D721Med (cell line): ENCODE data around the gene GRK5.

Source experiments
- DNase-seq: peaks from one replicate; pipeline ENCODE4 v3.0.0; 2011; ENCODE audit warnings: low spot score; ENCODE audit not compliant: insufficient read length
- FAIRE-seq: peaks from 2 replicates; lab custom pipeline; 2011; peaks lifted over from hg19 to GRCh38; lab: Jason Lieb, UNC
- TF ChIP-seq, protein P1 (sequence below): IDR thresholded peaks from 2 replicates; pipeline ENCODE4 v1.5.1; 2012; ENCODE audit warnings: mild to moderate bottlenecking, control low read depth; ENCODE audit not compliant: insufficient read depth; ENCODE audit errors: missing control alignments

GRK5 gene

DNA sequence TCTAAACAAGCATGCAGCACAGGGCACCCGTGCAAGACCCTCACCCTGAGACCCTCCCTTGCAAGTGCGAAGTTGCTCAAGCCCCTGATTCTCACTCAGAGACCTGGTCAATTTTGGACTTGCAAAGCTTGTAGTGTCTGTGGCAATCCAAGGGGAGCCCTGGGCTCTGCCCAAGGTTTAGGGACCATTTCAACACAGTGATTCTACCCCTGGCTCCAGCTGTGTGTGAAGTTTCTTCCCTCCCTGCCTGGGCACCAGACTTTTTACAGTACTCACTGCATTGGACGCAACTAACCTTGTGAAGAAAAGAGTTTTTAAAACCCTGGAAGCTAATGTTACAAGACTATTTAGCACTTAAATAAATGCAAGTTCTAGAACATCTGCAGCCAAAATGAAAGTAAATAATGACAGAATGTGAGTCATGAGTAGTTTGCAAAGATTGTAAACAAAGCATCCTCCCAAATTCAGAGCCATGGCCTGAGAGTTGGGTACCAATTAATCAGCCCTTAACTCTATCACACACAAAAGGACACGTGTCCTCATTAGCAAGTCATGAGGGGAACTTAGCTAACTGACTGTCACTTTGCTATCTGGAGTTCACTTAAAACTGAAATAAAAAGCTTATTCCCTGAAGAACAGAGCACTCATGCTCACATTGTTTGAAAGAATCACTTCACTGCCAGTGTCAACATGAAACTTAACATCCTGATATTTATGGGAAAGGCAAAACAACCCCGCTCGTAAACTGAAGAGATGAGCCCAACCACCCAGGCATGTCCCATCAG is 287.1 kb downstream of the GRK5 start:
- TF ChIP-seq, protein P1, sequence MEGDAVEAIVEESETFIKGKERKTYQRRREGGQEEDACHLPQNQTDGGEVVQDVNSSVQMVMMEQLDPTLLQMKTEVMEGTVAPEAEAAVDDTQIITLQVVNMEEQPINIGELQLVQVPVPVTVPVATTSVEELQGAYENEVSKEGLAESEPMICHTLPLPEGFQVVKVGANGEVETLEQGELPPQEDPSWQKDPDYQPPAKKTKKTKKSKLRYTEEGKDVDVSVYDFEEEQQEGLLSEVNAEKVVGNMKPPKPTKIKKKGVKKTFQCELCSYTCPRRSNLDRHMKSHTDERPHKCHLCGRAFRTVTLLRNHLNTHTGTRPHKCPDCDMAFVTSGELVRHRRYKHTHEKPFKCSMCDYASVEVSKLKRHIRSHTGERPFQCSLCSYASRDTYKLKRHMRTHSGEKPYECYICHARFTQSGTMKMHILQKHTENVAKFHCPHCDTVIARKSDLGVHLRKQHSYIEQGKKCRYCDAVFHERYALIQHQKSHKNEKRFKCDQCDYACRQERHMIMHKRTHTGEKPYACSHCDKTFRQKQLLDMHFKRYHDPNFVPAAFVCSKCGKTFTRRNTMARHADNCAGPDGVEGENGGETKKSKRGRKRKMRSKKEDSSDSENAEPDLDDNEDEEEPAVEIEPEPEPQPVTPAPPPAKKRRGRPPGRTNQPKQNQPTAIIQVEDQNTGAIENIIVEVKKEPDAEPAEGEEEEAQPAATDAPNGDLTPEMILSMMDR = no peak
- FAIRE-seq (no peak), DNase-seq (no peak)

DNA sequence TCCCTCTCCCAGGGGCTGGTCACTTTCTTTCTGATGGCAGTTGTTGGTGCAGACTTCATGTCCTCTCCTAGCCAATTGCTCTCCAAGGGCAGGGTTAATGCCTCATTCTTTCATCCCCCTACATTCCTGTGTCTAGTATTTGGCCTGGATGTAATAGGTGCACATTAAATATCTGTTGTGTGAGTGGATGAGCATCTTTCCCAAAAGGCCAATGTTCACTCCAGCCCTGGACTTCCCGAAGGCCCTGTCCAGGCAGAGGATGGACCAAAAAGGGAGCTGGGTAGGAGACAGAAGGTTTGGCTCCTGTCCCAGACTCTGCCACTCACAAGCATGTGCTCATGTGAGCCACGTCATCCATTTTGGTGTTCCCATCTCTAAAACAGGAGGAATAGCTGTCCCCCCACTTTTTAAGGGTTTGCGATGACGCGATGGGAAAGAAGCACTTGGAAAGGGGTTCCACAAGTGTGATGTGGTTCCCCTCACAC is 287.7 kb downstream of the GRK5 start:
- no peak for DNase-seq
- FAIRE-seq = no peak
- TF ChIP-seq, protein P1 = no peak

DNA sequence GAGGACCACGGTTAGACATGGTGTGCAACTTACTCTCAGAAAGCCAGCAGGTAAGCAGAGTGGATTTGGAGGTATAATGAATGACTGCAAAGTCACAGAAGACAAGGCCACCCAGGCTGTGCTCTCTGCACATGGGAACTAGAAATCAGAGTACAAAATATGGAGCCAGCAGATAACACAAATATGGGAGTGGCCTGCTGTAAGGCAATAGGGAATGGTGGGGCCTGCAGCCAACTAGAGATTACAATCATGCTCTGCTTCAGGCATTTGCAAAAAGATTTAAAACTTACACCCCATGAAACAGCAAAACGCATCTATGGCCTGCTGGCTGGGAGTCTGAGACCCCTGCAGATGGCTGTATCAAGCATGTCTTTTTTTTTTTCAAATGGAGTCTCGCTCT is 288.2 kb downstream of the GRK5 start:
- TF ChIP-seq, protein P1 = no peak
- FAIRE-seq (no peak), DNase-seq (no peak)

DNA sequence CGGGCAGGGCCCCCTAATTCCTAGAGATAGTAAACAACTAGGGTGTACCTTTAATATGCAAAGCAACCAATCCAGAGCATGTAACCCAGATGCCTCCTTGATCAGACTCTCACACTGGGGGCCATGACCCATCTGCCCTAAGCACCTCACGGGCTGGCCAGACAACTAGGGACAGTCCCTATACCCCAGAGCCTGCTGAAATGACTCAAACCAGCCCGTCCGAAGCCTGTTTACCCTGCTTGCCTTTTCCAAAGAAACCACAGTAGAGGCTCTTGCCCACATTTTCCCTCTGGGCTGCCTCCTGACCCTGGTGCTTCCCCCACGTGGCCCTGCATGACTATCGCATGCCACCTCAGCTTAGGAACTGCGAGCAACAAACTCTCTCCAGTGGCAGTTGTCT is 288.9 kb downstream of the GRK5 start:
- TF ChIP-seq, protein P1 = no peak
- no peak for DNase-seq
- no peak for FAIRE-seq

DNA sequence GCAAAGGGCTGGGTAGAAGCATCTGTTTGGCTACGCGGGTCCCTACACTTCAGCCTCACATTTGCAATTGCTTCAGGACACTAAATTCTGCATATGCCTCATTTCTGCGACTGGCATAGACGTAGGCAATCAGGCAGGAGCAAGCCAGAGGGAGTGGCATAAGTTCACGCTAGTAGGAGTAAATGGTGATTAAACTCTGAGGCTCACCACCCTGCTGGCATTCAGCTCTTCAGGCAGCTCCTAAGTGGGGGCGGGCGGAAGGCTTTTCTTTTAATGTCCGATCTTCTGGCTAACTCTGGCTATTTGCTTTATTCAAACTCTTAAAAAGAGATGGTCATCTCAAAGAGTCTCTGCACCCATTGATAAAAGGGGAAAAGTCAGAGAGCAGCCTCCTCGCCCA is 289.9 kb downstream of the GRK5 start:
- no peak for FAIRE-seq

DNA sequence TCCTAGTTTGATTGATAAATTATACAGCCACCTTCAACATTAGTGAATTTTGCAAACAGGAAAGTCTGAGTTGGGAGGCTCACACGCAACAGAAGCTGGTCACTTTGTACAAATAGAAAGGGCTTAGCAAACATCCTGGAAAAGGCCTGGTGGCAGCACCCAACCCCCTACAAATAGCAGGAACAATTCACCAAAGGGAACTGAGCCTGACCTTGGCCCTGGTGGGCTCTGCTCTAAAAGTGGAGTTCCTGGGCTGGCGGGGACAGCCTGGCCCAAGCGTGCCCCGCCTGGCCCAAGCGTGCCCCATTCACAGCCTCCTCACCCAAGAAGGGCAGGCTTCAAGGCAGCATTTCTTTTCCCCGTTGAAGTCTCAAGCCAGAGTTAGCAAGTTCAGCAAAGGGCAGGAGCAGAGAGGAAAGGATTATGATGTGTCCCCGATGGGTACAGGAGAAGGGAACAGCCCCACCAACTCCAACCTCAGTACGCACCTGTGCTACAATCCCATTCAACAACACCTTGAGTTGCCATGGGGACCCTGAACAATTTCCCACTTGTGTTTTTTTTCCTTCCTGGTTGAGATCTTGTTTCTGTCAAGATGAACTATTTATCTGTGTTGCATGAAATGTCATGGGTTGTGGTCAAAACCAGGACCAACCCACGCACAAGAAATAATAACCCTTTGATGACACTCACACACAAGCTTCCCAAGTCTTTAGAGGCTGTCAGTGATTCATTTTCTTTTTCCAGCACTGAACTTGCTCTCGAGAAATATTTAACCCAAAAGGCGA is 291.7 kb downstream of the GRK5 start:
- TF ChIP-seq, protein P1 = no peak
- FAIRE-seq = no peak
- DNase-seq = no peak

More for the DNA sequence above, 289.9 kb downstream of the GRK5 start:
- TF ChIP-seq, protein P1 = no peak
- DNase-seq = no peak
